22Rv1 (cell line): Measurements from ENCODE around the gene PEX26.
"Not testable (repeated sequence)": the region's sequence is repeated elsewhere in the genome, so short reads cannot be mapped to it uniquely, and the experiment has no call there.

Experiments used
- H3K27ac ChIP-seq: fragments of 450-650 bp; 2 replicates; pipeline ENCODE4 v1.5.1; 2017
- ZFX ChIP-seq: fragments of 450-650 bp; IDR thresholded peaks from 2 replicates; pipeline ENCODE4 v1.6.1; 2017; ENCODE audit warnings: antibody characterized with exemption, borderline replicate concordance
- TF ChIP-seq, protein P1 (sequence below): fragments of 450-650 bp; IDR thresholded peaks from 2 replicates; pipeline ENCODE4 v1.5.1; 2017; ENCODE audit warnings: mild to moderate bottlenecking

The PEX26 gene

DNA sequence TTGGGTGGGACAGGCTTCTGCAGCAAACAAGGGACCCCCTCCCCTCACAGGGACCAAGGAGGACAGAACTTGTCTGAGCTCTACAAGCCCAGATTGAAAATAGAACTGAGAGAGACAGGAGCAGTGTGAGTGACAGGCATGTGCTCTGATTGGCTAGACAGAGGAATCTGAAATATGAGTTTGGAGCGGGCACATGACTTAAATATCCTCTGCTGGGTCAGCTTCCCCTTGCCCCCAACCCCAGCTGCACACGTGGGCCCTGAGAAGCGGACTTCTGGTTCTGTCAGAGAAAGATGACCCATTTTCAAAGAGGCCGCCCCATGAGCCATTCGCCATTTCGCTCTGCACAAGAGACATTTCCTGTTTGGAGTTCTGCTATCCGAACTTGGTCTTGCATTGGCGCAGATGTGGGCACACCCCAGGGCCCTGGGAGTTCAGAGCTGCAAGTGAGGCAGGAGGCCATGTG lies 38.1 kb downstream of the PEX26 start:
- TF ChIP-seq, protein P1, sequence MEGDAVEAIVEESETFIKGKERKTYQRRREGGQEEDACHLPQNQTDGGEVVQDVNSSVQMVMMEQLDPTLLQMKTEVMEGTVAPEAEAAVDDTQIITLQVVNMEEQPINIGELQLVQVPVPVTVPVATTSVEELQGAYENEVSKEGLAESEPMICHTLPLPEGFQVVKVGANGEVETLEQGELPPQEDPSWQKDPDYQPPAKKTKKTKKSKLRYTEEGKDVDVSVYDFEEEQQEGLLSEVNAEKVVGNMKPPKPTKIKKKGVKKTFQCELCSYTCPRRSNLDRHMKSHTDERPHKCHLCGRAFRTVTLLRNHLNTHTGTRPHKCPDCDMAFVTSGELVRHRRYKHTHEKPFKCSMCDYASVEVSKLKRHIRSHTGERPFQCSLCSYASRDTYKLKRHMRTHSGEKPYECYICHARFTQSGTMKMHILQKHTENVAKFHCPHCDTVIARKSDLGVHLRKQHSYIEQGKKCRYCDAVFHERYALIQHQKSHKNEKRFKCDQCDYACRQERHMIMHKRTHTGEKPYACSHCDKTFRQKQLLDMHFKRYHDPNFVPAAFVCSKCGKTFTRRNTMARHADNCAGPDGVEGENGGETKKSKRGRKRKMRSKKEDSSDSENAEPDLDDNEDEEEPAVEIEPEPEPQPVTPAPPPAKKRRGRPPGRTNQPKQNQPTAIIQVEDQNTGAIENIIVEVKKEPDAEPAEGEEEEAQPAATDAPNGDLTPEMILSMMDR: no peak
- TF ChIP-seq ZFX: no peak

DNA sequence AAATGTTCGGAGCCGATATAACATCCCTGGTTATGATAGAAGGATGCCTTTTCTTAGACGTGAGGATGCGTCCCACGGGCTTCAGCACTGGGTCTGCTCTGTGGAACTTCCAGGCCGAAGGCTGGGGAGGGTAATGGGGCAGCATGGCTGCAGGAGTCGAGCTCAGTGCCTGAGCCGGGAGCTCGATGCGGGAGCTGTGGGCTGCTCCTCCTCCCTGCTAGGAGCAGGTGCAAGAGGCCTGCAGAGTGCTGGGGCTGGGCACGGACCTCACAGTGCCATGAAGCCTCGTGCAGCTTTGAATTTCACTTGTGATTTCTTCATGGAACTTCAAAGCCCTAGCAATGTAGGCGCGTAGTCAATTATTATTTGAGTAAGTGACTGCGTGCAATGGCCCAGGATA lies 38.8 kb downstream of the PEX26 start:
- H3K27ac ChIP-seq: no peak overlapping the region
- no peak for TF ChIP-seq ZFX
- TF ChIP-seq, protein P1: no peak

More for the DNA sequence above, 38.1 kb downstream of the PEX26 start:
- no peak overlapping the region for H3K27ac ChIP-seq

DNA sequence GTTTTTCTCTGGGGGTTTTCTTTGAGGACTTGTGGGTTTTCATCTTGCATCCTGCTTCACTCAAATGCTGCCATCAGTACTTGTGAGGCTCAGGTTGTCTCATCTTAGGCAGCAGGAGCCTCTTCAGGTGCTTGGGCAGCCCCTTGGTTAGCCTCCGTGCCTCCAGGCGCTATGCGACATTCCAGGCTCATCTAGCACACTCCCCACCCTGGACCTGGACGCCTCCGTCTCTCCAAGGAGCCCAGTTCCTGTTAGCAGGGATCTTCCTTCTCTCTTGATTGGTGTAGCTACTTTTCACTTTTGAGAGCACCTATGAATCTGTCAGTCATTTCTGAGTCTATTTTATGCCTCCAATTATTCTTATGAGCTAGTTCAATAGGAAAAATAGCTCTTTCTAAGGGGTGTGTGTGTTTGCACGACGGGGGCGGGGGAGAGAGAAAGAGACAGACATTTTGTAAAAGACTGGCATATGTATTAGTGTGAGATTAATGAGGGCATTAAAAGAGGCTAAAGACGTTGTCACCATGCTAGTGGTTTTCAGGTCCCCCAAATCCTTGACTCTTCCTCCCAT lies 40.6 kb downstream of the PEX26 start:
- no peak overlapping the region for H3K27ac ChIP-seq
- no peak for TF ChIP-seq ZFX
- TF ChIP-seq, protein P1: no peak

DNA sequence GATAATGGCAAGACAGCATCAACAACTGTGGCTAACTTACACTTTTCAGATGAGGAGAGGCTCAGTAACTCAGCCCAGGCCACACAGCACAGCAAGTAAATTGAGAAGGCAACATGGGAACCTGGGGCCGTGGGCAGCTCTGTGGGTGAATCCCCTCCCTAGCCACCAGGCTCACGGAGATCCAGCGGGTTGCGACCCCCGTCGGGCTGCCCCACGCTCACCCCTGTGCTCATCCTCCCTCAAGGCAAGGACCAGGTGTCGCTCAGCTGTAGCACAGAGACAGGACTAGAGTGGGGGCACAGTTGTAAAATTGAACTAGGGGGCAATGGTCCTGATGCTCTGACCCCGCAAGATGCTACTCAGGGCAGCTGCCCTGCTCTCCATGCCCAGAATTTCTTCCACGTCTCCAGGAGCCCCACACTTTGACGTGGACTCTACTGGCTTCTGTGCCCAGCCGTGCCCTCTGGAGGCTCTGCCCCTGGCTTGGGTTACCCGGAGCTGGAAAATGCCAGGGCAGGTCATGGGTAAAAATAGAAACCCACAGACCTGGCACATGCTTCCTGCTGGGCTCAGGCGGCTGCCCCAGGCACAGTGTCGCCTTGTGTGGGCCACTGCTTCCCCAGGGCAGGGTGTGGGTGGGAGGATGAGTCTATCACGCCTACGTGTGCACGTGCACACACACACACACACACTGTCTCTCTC lies 41.8 kb downstream of the PEX26 start:
- TF ChIP-seq, protein P1: no peak
- TF ChIP-seq ZFX: no peak
- no peak overlapping the region for H3K27ac ChIP-seq

DNA sequence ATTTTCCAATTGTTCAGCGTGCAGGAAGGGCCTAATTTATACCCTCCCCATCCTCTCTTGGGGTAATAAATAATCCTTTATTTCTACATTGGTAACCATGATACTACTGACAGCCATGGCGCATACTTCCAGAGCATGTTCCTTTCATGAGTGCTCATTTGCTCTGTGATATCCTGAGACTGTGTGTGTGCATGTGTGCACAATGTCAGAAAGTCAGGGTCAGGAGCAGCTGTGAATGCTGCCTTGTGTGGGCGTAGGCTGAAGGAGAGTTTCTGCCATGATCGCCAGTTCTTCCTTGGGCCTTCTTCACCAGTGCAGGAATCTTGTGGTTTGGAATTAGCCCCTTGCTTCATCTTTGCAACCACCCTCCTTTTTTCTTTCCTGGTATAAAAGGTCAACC lies 43.1 kb downstream of the PEX26 start:
- no peak for TF ChIP-seq ZFX
- TF ChIP-seq, protein P1: no peak

DNA sequence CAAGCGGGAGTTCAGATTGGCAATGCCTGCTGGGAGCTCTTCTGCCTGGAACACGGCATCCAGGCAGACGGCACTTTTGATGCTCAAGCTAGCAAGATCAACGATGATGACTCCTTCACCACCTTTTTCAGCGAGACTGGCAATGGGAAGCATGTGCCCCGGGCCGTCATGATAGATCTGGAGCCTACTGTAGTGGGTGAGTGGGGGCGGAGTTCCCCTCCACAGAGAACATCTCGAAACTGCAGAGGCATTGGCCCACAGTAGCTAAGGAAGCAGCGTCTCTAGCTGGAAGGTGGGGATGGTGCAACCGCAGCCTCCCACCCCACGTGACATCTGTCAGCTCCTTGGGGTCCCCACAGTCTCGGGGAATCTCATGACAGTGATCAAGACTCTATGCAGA lies 43.7 kb downstream of the PEX26 start:
- TF ChIP-seq ZFX: no peak
- TF ChIP-seq, protein P1: no peak
- no peak overlapping the region for H3K27ac ChIP-seq

More for the DNA sequence above, 43.1 kb downstream of the PEX26 start:
- no peak overlapping the region for H3K27ac ChIP-seq

DNA sequence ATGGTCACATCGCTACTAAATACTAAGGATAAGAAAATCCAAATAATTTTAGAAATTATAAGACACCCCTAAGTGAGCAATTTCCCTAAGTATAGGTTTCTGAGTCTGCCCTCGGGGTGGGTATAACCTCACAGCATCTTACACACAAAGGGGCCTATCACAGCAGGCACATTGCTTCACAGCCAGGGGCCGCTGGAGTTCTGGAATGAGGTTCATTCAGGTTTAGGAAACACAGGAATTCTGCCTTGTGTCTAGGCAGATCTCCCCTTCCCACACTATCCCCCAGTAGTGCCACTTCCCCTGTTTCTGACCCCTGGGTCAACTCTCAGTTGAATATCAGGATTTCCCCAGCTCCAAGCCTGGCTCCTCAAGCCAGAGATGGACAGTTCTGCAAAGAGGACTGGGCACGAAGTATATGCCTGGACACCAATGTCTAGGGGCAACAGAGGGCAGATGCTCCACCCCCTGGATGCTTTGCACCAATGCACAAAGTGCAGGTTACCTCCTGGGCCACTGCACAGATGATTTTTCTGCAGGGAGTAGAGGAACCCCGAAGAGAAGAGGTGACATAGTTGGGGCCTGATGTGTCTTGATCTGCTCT lies 44.3 kb downstream of the PEX26 start:
- H3K27ac ChIP-seq: no peak overlapping the region
- no peak for TF ChIP-seq ZFX
- TF ChIP-seq, protein P1: no peak

DNA sequence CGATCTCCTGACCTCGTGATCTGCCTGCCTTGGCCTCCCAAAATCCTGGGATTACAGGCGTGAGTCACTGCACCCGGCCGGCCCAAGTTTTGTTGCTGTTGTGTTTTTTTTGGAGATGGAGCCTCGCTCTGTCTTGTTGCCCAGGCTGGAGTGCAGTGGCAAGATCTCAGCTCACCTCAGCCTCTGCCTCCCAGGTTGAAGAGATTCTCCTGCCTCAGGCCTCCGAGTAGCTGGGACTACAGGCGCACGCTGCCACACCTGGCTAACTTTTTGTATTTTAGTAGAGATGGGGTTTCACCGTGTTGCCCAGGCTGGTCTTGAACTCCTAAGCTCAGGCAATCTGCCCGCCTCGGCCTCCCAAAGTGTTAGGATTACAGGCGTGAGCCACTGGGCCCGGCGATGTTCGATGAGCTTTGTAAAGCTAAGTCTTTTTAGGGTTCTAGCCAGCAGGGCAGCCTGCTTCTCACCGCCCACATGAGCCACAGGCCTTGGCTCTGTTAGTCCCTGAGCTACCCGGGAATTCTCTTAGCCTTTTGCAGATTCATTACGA lies 45.8 kb downstream of the PEX26 start:
- not testable (repeated sequence) for H3K27ac ChIP-seq
